SK-N-SH (cell line): ENCODE measurements around the gene PITX1. TPM values are rescaled to one million over a fixed set of nuclear protein-coding genes. Genes with fewer than 3 reads are reported as not detected.

Experiments used
- CTCF ChIA-PET: fragments of 300-600, 350-600 bp; formaldehyde crosslinking; extraction: SDS; loops from one replicate; lab custom pipeline; 2021; lab: Yijun Ruan, JAX
- POLR2A ChIA-PET: fragments of 350-600 bp; sonication (Branson Sonifier 250); formaldehyde crosslinking; extraction: SDS; loops from one replicate; lab custom pipeline; 2020; ENCODE audit warnings: antibody characterized with exemption, inconsistent platforms; lab: Yijun Ruan, JAX
- DNase-seq: peaks from one replicate; pipeline ENCODE4 v3.0.0; 2012
- H2AFZ ChIP-seq: fragments of 200-600 bp; sonication (generic); 2 replicates; pipeline ENCODE4 v1.8.1; 2016; ENCODE audit warnings: antibody characterized with exemption, mild to moderate bottlenecking, low read depth
- H3F3A ChIP-seq: fragments of 200-600 bp; sonication (generic); replicated peaks from 2 replicates; pipeline ENCODE3; 2016; ENCODE audit warnings: antibody characterized with exemption, mild to moderate bottlenecking; ENCODE audit not compliant: insufficient read depth
- H3K27ac ChIP-seq, 2 experiments: fragments of 200-500 bp in 1 of 2; fragments of 200-600 bp in 1 of 2; sonication (Bioruptor generic) in 1 of 2; sonication (generic), shearing (Covaris generic) in 1 of 2; 2 replicates each; pipeline versions ENCODE4 v1.5.1 to v1.6.1; 2014 to 2016; ENCODE audit warnings: low read depth in 2 of 2, inconsistent platforms in 1 of 2, low read length in 1 of 2, mild to moderate bottlenecking in 1 of 2, mixed read lengths in 1 of 2
- H3K27me3 ChIP-seq: fragments of 200-600 bp; sonication (generic), shearing (Covaris generic); 2 replicates; pipeline ENCODE4 v1.6.1; 2016; ENCODE audit warnings: mixed run types; ENCODE audit not compliant: insufficient read depth
- H3K36me3 ChIP-seq, 2 experiments: fragments of 200-500 bp in 1 of 2; fragments of 200-600 bp in 1 of 2; sonication (Bioruptor generic) in 1 of 2; sonication (generic) in 1 of 2; replicated peaks in 1 of 2; 2 replicates each; pipeline versions ENCODE3 to v1.5.1; 2014 to 2016; ENCODE audit warnings: low read length in 1 of 2, mild to moderate bottlenecking in 1 of 2; ENCODE audit not compliant: insufficient read depth in 2 of 2, control insufficient read depth in 1 of 2
- H3K4me1 ChIP-seq, 2 experiments: fragments of 200-500 bp in 1 of 2; fragments of 200-600 bp in 1 of 2; sonication (Bioruptor generic) in 1 of 2; sonication (generic), shearing (Covaris generic) in 1 of 2; 2 replicates each; pipeline versions ENCODE4 v1.5.1 to v1.6.1; 2014 to 2016; ENCODE audit warnings: low read depth in 1 of 2, low read length in 1 of 2, mixed run types in 1 of 2; ENCODE audit not compliant: insufficient read depth in 2 of 2, control insufficient read depth in 1 of 2
- H3K4me2 ChIP-seq: fragments of 200-600 bp; sonication (generic), shearing (Covaris generic); 2 replicates; pipeline ENCODE4 v1.6.1; 2017; ENCODE audit warnings: mixed run types
- H3K4me3 ChIP-seq, 2 experiments: fragments of 200-500 bp in 1 of 2; fragments of 200-600 bp in 1 of 2; sonication (Bioruptor generic) in 1 of 2; sonication (generic), shearing (Covaris generic) in 1 of 2; 2 replicates each; pipeline versions ENCODE4 v1.5.1 to v1.8.1; 2014 to 2016; ENCODE audit warnings: low read depth in 2 of 2, inconsistent platforms in 1 of 2, low read length in 1 of 2, mild to moderate bottlenecking in 1 of 2, mixed read lengths in 1 of 2, moderate library complexity in 1 of 2
- H3K79me2 ChIP-seq: fragments of 200-600 bp; sonication (generic); 2 replicates; pipeline ENCODE4 v1.8.1; 2017; ENCODE audit warnings: mild to moderate bottlenecking; ENCODE audit not compliant: insufficient read depth
- H3K9ac ChIP-seq: fragments of 200-600 bp; sonication (generic); 2 replicates; pipeline ENCODE4 v1.6.1; 2017; ENCODE audit warnings: mixed run types
- H3K9me2 ChIP-seq: fragments of 200-600 bp; sonication (generic); 2 replicates; pipeline ENCODE4 v1.6.1; 2017; ENCODE audit warnings: mixed run types
- H3K9me3 ChIP-seq: fragments of 200-600 bp; sonication (generic); 2 replicates; pipeline ENCODE4 v1.6.1; 2017; ENCODE audit warnings: mixed run types, mild to moderate bottlenecking, moderate library complexity
- H4K20me1 ChIP-seq: fragments of 200-600 bp; sonication (generic); 2 replicates; pipeline ENCODE4 v1.6.1; 2017; ENCODE audit warnings: mild to moderate bottlenecking, mixed run types; ENCODE audit not compliant: insufficient read depth
- FOXJ3 ChIP-seq: sonication (generic); formaldehyde crosslinking; IDR thresholded peaks from 2 replicates; pipeline ENCODE4 v1.5.1; 2020; ENCODE audit warnings: mild to moderate bottlenecking, missing genetic modification reagents
- FOXM1 ChIP-seq: IDR thresholded peaks from 2 replicates; pipeline ENCODE4 v1.4.0; 2012; ENCODE audit warnings: low read depth, mild to moderate bottlenecking
- JUND ChIP-seq: IDR thresholded peaks from 2 replicates; pipeline ENCODE4 v1.4.0; 2012
- MEF2A ChIP-seq: IDR thresholded peaks from 2 replicates; pipeline ENCODE4 v1.4.0; 2012; ENCODE audit warnings: low read depth, borderline replicate concordance
- MXI1 ChIP-seq: IDR thresholded peaks from 2 replicates; pipeline ENCODE4 v1.6.1; 2012; ENCODE audit warnings: mild to moderate bottlenecking, low read depth, low read length, improper control_type of control experiment
- PBX3 ChIP-seq: IDR thresholded peaks from 2 replicates; pipeline ENCODE4; 2012
- RCOR1 ChIP-seq: fragments of 150-350 bp; IDR thresholded peaks from 2 replicates; pipeline ENCODE4 v1.6.1; 2017; ENCODE audit warnings: antibody characterized with exemption, low read length
- REST ChIP-seq: IDR thresholded peaks from 2 replicates; pipeline ENCODE4 v1.6.1; 2012; ENCODE audit warnings: mild to moderate bottlenecking, low read depth, low read length, moderate library complexity
- RFX5 ChIP-seq: IDR thresholded peaks from 2 replicates; pipeline ENCODE4 v1.6.1; 2012; ENCODE audit warnings: mild to moderate bottlenecking, improper control_type of control experiment, low read length
- RXRA ChIP-seq: IDR thresholded peaks from 2 replicates; pipeline ENCODE4 v1.4.0; 2012; ENCODE audit warnings: low read depth, mild to moderate bottlenecking, borderline replicate concordance
- TCF12 ChIP-seq: IDR thresholded peaks from 2 replicates; pipeline ENCODE4 v1.4.0; 2012
- TEAD4 ChIP-seq: IDR thresholded peaks from 2 replicates; pipeline ENCODE4 v1.4.0; 2012; ENCODE audit warnings: mild to moderate bottlenecking, borderline replicate concordance; ENCODE audit not compliant: insufficient read depth
- USF2 ChIP-seq: fragments of 150-350 bp; IDR thresholded peaks from 2 replicates; pipeline ENCODE4 v1.6.1; 2017; ENCODE audit warnings: antibody characterized with exemption, low read length, low read depth, borderline replicate concordance
- WGBS: methylation state at CpG from one replicate; pipeline ENCODE4 v1.1.6; 2017; ENCODE audit warnings: low lambda C conversion rate; 5-methylcytosine and 5-hydroxymethylcytosine counted together
- polyA plus RNA-seq, 3 experiments: library from polyadenylated mRNA; depleted of rRNA; stranded (reverse); fragments of >200 nt; gene quantifications; 2 replicates each; pipeline ENCODE4 v1.2.3, GENCODE V29; 2012
- TF ChIP-seq, protein P1 (sequence below): IDR thresholded peaks from 2 replicates; pipeline ENCODE4 v1.4.0; 2012; ENCODE audit warnings: low read depth
- TF ChIP-seq, protein P2 (sequence below): IDR thresholded peaks from 2 replicates; pipeline ENCODE4 v1.4.0; 2012; ENCODE audit warnings: low read depth, borderline replicate concordance
- TF ChIP-seq, protein P3 (sequence below): IDR thresholded peaks from 2 replicates; pipeline ENCODE4 v1.4.0; 2012; ENCODE audit warnings: low read depth, borderline replicate concordance

The PITX1 gene
- polyA plus RNA-seq, 1 of the 3 experiments (the other 2 are of a cell fraction): not detected

- no peak for TF ChIP-seq RCOR1
- TF ChIP-seq TEAD4: no peak
- no peak for TF ChIP-seq RXRA
- TF ChIP-seq RFX5: no peak
- no peak for TF ChIP-seq FOXJ3 (CRISPR knock-in tag)
- TF ChIP-seq FOXM1: no peak
- TF ChIP-seq, protein P1, sequence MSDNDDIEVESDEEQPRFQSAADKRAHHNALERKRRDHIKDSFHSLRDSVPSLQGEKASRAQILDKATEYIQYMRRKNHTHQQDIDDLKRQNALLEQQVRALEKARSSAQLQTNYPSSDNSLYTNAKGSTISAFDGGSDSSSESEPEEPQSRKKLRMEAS: no peak
- TF ChIP-seq, protein P2, sequence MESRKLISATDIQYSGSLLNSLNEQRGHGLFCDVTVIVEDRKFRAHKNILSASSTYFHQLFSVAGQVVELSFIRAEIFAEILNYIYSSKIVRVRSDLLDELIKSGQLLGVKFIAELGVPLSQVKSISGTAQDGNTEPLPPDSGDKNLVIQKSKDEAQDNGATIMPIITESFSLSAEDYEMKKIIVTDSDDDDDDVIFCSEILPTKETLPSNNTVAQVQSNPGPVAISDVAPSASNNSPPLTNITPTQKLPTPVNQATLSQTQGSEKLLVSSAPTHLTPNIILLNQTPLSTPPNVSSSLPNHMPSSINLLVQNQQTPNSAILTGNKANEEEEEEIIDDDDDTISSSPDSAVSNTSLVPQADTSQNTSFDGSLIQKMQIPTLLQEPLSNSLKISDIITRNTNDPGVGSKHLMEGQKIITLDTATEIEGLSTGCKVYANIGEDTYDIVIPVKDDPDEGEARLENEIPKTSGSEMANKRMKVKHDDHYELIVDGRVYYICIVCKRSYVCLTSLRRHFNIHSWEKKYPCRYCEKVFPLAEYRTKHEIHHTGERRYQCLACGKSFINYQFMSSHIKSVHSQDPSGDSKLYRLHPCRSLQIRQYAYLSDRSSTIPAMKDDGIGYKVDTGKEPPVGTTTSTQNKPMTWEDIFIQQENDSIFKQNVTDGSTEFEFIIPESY: no peak
- POLR2A ChIA-PET: no interaction called here
- H3K4me3 ChIP-seq: no peak overlapping the region
- no peaks in the 10 kb centered on the region for H3K9me3 ChIP-seq
- H3K79me2 ChIP-seq: no peaks in the 10 kb centered on the region
- H3K36me3 ChIP-seq: no peaks in the 10 kb centered on the region
- no peak for DNase-seq
- peaks cover 56% of the 10 kb centered on the region for H3K27me3 ChIP-seq
- H3K9me2 ChIP-seq: no peaks in the 10 kb centered on the region
- no peak overlapping the region for H2AFZ ChIP-seq
- no peak overlapping the region for H3K4me2 ChIP-seq
- WGBS: 39% methylated on average over 2 of the region's 2 CpGs
- H3K4me1 ChIP-seq: no peaks in the 10 kb centered on the region; a peak in 1 of 4 replicates
- H4K20me1 ChIP-seq: no peaks in the 10 kb centered on the region
- no peaks in the 10 kb centered on the region for H3F3A ChIP-seq
- no peak overlapping the region for H3K27ac ChIP-seq
- CTCF ChIA-PET: interaction anchor here (1.4 kb wide), 1 partner anchor 150 kb away, joined by 4 read pairs; the partner anchor contains the start of gene PCBD2
- H3K9ac ChIP-seq: no peak overlapping the region
Observed at GRCh38 chr5:135054546-135054945, 20.5 kb upstream of the PITX1 start.

DNA sequence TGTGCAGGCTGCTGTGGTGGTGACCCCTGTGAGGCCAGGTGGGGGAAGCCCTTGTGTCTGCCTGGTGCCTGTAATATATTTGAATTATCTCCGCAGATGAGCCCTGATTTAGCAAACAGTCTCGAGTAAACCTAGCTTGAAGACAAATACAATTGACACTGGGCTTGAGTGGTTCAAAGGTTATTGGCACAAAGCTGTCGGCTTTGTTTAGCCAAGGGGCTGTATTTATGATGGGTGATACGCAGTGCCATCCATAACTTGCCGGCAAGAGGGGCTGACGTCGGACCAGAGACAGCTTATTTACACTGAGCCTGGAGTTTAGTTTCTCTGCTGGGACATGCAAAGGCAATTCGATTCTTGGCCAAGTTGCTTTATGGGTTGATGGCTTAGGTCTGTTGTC lies 20.0 kb upstream of the PITX1 start:
- no peaks in the 10 kb centered on the region; a peak in 1 of 4 replicates for H3K4me1 ChIP-seq
- H3K36me3 ChIP-seq: no peaks in the 10 kb centered on the region
- CTCF ChIA-PET: interaction anchor here (1.4 kb wide), 1 partner anchor 150 kb away, joined by 4 read pairs; the partner anchor contains the start of gene PCBD2
- POLR2A ChIA-PET: no interaction called here
- no peak overlapping the region for H3K4me3 ChIP-seq
- no peaks in the 10 kb centered on the region for H4K20me1 ChIP-seq
- DNase-seq: no peak
- H3K27me3 ChIP-seq: peaks cover 60% of the 10 kb centered on the region
- no peak overlapping the region for H3K9ac ChIP-seq
- H3K79me2 ChIP-seq: no peaks in the 10 kb centered on the region
- no peak overlapping the region for H3K4me2 ChIP-seq
- H3K27ac ChIP-seq: no peak overlapping the region
- WGBS: 50% methylated on average over 8 of the region's 8 CpGs
- no peaks in the 10 kb centered on the region for H3F3A ChIP-seq
- H2AFZ ChIP-seq: no peak overlapping the region
- no peaks in the 10 kb centered on the region for H3K9me2 ChIP-seq
- no peaks in the 10 kb centered on the region for H3K9me3 ChIP-seq
- TF ChIP-seq REST (no peak), JUND (no peak), PBX3 (no peak), USF2 (no peak), TEAD4 (no peak), MXI1 (no peak), TCF12 (no peak), RFX5 (no peak), FOXM1 (no peak), MEF2A (no peak)
- TF ChIP-seq, protein P3, sequence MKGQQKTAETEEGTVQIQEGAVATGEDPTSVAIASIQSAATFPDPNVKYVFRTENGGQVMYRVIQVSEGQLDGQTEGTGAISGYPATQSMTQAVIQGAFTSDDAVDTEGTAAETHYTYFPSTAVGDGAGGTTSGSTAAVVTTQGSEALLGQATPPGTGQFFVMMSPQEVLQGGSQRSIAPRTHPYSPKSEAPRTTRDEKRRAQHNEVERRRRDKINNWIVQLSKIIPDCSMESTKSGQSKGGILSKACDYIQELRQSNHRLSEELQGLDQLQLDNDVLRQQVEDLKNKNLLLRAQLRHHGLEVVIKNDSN: no peak
- TF ChIP-seq, protein P2: no peak
